ENCODE measurements around the gene BORCS5.

The BORCS5 gene

GRCh38 chr12:12428961-12429657 lies 72.2 kb downstream of the BORCS5 start:
- no peak for DNase-seq

- no peak for DNase-seq
These were observed 75.5 kb downstream of the BORCS5 start for GRCh38 chr12:12432364-12432763.

- DNase-seq = no peak
These were observed 76.4 kb downstream of the BORCS5 start for GRCh38 chr12:12433203-12433731.

- DNase-seq = no peak
These were observed 80.0 kb downstream of the BORCS5 start for GRCh38 chr12:12436831-12437345.

- no peak for DNase-seq
These were observed 82.8 kb downstream of the BORCS5 start for GRCh38 chr12:12439636-12440035.

- DNase-seq = no peak
These were observed 84.0 kb downstream of the BORCS5 start for GRCh38 chr12:12440784-12441428.

- DNase-seq = no peak
These were observed 84.5 kb downstream of the BORCS5 start for GRCh38 chr12:12441429-12441807.

GRCh38 chr12:12441843-12442461 lies 85.1 kb downstream of the BORCS5 start:
- no peak for DNase-seq

GRCh38 chr12:12442548-12443071 lies 85.7 kb downstream of the BORCS5 start:
- DNase-seq = no peak

- DNase-seq = no peak
These were observed 86.6 kb downstream of the BORCS5 start for GRCh38 chr12:12443431-12443878.

GRCh38 chr12:12445165-12445881 lies 88.4 kb downstream of the BORCS5 start:
- no peak for DNase-seq

GRCh38 chr12:12445882-12446181 lies 89.0 kb downstream of the BORCS5 start:
- DNase-seq = no peak

- DNase-seq = no peak
These were observed 89.9 kb downstream of the BORCS5 start for GRCh38 chr12:12446786-12447185.

- no peak for DNase-seq
These were observed 90.4 kb downstream of the BORCS5 start for GRCh38 chr12:12447236-12447635.

- no peak for DNase-seq
These were observed 91.0 kb downstream of the BORCS5 start for GRCh38 chr12:12447837-12448236.

GRCh38 chr12:12449533-12450025 lies 92.7 kb downstream of the BORCS5 start:
- no peak for DNase-seq

- DNase-seq = no peak
These were observed 93.2 kb downstream of the BORCS5 start for GRCh38 chr12:12450043-12450471.

GRCh38 chr12:12451098-12451497 lies 94.2 kb downstream of the BORCS5 start:
- DNase-seq = no peak

- DNase-seq = no peak
These were observed 95.5 kb downstream of the BORCS5 start for GRCh38 chr12:12452326-12452902.

- no peak for DNase-seq
These were observed 96.8 kb downstream of the BORCS5 start for GRCh38 chr12:12453635-12454034.

- no peak for DNase-seq
These were observed 97.4 kb downstream of the BORCS5 start for GRCh38 chr12:12454315-12454714.
